Parathyroid adenoma (tissue), 2 donors: ENCODE measurements around the gene USP7.

ENCODE experiments used
- H2AFZ ChIP-seq: fragments of 300-600 bp; sonication (generic); one replicate; pipeline ENCODE4 v1.7.0; 2017; ENCODE audit warnings: antibody characterized with exemption, mild to moderate bottlenecking
- H3K27ac ChIP-seq: fragments of 300-600 bp; sonication (generic); one replicate; pipeline ENCODE4 v1.7.0; 2017
- H3K27me3 ChIP-seq: fragments of 300-600 bp; sonication (generic); one replicate; pipeline ENCODE4 v1.7.0; 2017; ENCODE audit warnings: low read length; ENCODE audit not compliant: control insufficient read depth, insufficient read depth
- H3K36me3 ChIP-seq: fragments of 300-600 bp; sonication (generic); one replicate; pipeline ENCODE4 v1.7.0; 2017; ENCODE audit warnings: low read length; ENCODE audit not compliant: control insufficient read depth, insufficient read depth
- H3K4me1 ChIP-seq: fragments of 300-600 bp; sonication (generic); one replicate; pipeline ENCODE4 v1.7.0; 2017; ENCODE audit warnings: control low read depth
- H3K4me2 ChIP-seq: fragments of 300-600 bp; sonication (generic); one replicate; pipeline ENCODE4 v1.7.0; 2017; ENCODE audit warnings: low read length
- H3K4me3 ChIP-seq: fragments of 300-600 bp; sonication (generic); one replicate; pipeline ENCODE4 v1.7.0; 2017; ENCODE audit warnings: low read depth, low read length
- H3K79me2 ChIP-seq: fragments of 300-600 bp; sonication (generic); one replicate; pipeline ENCODE4 v1.7.0; 2017; ENCODE audit warnings: control low read depth
- H3K9ac ChIP-seq: fragments of 300-600 bp; sonication (generic); one replicate; pipeline ENCODE4 v1.7.0; 2017; ENCODE audit warnings: mild to moderate bottlenecking
- H3K9me3 ChIP-seq: fragments of 300-600 bp; sonication (generic); one replicate; pipeline ENCODE4 v1.7.0; 2017; ENCODE audit warnings: low read length; ENCODE audit not compliant: control insufficient read depth
- TF ChIP-seq, protein P1 (sequence below): fragments of 300-600 bp; sonication (generic); IDR thresholded peaks from one replicate; pipeline ENCODE4 v1.7.0; 2017; ENCODE audit warnings: antibody characterized with exemption, mild to moderate bottlenecking
- donor health status: primary hyperparathyroidism.

The USP7 gene

DNA sequence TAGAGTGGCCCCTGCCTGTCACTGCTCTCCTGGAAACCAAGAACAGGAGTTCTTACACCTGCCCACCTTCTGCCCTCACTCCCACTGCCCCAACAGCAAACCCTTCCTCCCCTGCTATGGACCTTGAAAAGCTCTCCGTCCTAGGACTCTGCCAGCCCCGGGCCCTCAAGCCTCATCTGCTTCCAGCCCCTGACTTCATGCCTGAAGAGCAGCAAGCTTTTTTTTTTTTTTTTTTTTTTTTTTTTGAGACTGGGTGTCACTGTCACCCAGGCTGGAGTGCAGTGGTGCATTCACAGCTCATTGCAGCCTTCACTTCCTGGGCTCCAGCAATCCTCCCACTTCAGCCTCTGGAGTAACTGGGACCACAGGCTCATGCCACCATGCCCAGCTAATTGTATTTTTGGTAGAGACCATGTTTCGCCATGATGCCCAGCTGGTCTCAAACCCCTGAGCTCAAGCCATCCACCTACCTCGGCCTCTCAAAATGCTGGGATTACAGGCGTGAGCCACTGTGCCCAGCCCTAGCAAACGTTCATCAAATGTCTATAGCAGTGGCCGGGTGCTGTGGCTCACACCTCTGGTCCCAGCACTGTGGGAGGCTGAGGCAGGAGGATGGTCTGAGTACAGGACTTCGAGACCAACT is 111.8 kb downstream of the USP7 start:
- H3K9me3 ChIP-seq: no peaks in the 10 kb centered on the region
- TF ChIP-seq, protein P1, sequence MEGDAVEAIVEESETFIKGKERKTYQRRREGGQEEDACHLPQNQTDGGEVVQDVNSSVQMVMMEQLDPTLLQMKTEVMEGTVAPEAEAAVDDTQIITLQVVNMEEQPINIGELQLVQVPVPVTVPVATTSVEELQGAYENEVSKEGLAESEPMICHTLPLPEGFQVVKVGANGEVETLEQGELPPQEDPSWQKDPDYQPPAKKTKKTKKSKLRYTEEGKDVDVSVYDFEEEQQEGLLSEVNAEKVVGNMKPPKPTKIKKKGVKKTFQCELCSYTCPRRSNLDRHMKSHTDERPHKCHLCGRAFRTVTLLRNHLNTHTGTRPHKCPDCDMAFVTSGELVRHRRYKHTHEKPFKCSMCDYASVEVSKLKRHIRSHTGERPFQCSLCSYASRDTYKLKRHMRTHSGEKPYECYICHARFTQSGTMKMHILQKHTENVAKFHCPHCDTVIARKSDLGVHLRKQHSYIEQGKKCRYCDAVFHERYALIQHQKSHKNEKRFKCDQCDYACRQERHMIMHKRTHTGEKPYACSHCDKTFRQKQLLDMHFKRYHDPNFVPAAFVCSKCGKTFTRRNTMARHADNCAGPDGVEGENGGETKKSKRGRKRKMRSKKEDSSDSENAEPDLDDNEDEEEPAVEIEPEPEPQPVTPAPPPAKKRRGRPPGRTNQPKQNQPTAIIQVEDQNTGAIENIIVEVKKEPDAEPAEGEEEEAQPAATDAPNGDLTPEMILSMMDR: no peak
- H3K36me3 ChIP-seq: no peaks in the 10 kb centered on the region
- no peaks in the 10 kb centered on the region for H3K4me1 ChIP-seq
- no peaks in the 10 kb centered on the region for H3K79me2 ChIP-seq
- H3K27ac ChIP-seq: peak overlapping the region; percentile 30
- H3K27me3 ChIP-seq: no peaks in the 10 kb centered on the region
- H3K4me3 ChIP-seq: no peak overlapping the region
- H2AFZ ChIP-seq: no peak overlapping the region
- H3K9ac ChIP-seq: no peak overlapping the region
- H3K4me2 ChIP-seq: no peak overlapping the region

DNA sequence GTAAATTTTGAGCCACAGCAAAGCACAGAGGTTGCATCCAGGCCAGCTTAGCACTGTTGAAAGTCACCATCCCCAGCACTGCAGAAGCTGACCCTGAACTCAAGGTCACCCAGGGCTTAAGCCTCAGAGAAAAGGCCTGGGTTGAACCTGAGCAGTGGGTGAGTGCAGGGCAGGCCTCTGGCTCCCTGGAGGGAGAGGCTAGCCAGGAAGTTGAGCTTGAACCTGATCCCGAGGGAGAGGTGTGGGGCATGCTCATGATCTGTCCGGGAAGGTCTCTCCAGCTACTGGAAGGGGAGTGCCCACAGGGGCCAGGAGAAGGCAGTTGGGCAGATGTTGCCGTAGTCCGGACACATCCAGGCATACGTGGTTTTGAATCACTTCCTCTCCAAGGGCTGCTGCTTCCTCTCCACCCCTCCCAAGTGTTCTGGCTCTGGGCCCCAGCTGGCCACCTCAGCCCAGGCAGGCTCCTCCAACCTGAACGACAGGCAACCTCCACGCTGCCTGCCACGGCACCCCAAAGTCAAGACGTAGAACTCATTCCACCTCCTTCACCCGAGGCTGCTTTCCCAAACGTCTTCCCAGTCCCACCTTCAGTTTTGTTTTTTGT is 113.3 kb downstream of the USP7 start:
- Histone ChIP-seq H3K9me3 (no peaks in the 10 kb centered on the region), H3K27ac (peak overlapping the region; percentile 1), H3K4me2 (no peak overlapping the region), H3K4me3 (no peak overlapping the region), H3K27me3 (no peaks in the 10 kb centered on the region), H3K9ac (no peak overlapping the region), H2AFZ (no peak overlapping the region), H3K4me1 (no peaks in the 10 kb centered on the region), H3K36me3 (no peaks in the 10 kb centered on the region), H3K79me2 (no peaks in the 10 kb centered on the region)
- TF ChIP-seq, protein P1: no peak

DNA sequence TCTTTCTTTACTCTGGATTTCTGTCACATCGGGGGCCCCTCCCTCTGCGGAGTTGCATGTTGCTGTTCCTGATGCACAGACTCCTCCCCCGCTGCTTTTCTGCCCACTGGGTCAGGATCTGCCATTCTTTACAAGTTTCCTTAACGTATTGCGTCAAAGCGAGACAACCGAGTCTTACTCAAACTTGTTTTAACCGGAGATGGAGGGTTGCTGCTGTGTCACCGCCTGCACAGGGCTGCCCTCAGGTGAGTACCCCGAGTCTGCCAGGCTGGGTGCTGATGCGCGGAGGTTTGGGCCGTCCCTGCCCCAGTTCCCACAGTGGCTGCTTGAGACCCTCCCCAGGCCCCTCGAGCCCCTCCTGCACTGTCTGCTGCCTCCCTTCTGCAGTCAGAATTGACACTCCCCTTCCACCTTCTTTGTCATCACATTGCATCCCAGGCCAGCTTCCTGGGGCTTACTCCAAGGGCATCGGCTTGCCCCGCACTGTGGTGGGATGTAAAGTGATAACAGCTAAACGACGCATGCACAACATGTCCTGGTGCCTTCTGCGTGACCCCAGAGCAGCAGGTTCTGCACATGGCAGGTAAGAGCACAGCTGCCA is 114.2 kb downstream of the USP7 start:
- H3K27ac ChIP-seq: peak overlapping the region; percentile 1

DNA sequence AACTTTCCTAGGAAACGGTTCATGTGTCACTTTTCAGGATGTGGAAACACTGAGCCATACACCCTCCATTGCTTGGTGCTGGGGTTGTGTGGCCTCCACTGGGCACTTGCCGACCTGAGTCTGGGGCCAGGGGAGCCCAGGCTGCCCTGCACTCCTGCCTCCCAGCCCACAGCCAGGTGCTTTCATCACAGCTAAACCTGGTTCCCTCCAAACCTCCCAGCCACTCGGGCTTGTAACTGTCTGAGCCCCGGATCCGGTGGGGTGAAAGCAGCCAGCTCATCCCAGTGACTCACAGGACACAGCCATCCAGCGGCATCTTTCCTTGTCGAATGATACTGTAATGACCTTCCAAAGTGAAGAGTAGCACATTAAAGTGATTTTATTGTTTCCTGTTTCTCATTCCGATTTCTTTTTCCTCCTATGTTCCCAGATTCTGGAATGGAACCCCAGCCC is 114.7 kb downstream of the USP7 start:
- no peak overlapping the region for H3K27ac ChIP-seq
- no peaks in the 10 kb centered on the region for H3K79me2 ChIP-seq
- H3K4me1 ChIP-seq: no peaks in the 10 kb centered on the region
- no peak overlapping the region for H3K4me3 ChIP-seq
- no peak overlapping the region for H2AFZ ChIP-seq
- H3K9me3 ChIP-seq: no peaks in the 10 kb centered on the region
- H3K9ac ChIP-seq: no peak overlapping the region
- no peak overlapping the region for H3K4me2 ChIP-seq
- H3K27me3 ChIP-seq: no peaks in the 10 kb centered on the region
- TF ChIP-seq, protein P1: no peak
- H3K36me3 ChIP-seq: no peaks in the 10 kb centered on the region

More for the DNA sequence above, 114.2 kb downstream of the USP7 start:
- H3K9me3 ChIP-seq: no peaks in the 10 kb centered on the region
- H3K27me3 ChIP-seq: no peaks in the 10 kb centered on the region
- H3K4me3 ChIP-seq: no peak overlapping the region
- no peaks in the 10 kb centered on the region for H3K36me3 ChIP-seq
- H3K4me2 ChIP-seq: no peak overlapping the region
- H3K9ac ChIP-seq: no peak overlapping the region
- H2AFZ ChIP-seq: no peak overlapping the region
- no peaks in the 10 kb centered on the region for H3K79me2 ChIP-seq
- H3K4me1 ChIP-seq: no peaks in the 10 kb centered on the region
- TF ChIP-seq, protein P1: no peak
